H1 (cell line): ENCODE measurements around the gene TMCC3. TPM values are rescaled to one million over a fixed set of nuclear protein-coding genes. Genes with fewer than 3 reads are reported as not detected.

Experiments used
- CTCF ChIA-PET: fragments of 300-600 bp; sonication (Branson Sonifier 250); formaldehyde crosslinking; loops from one replicate; lab custom pipeline; 2021; ENCODE audit not compliant: partially characterized antibody; lab: Charles Lee
- POLR2A ChIA-PET: fragments of 300-600 bp; sonication (Branson Sonifier 250); formaldehyde crosslinking; loops from one replicate; lab custom pipeline; 2021; ENCODE audit warnings: inconsistent platforms; ENCODE audit not compliant: partially characterized antibody; lab: Charles Lee
- DNase-seq, 2 experiments: peaks; one replicate each; pipeline versions ENCODE4 v3.0.0 to v3.0.0-alpha.2; 2010 to 2022; ENCODE audit warnings: low spot score in 2 of 2, low read depth in 1 of 2, mixed read lengths in 1 of 2
- FAIRE-seq: peaks from 2 replicates; lab custom pipeline; 2011; peaks lifted over from hg19 to GRCh38; lab: Jason Lieb, UNC
- H2AFZ ChIP-seq: 2 replicates; pipeline ENCODE4 v1.8.1; 2012; ENCODE audit warnings: low read length, inconsistent platforms
- H2AK5ac ChIP-seq: 2 replicates; pipeline ENCODE4 v1.6.1; 2013; ENCODE audit warnings: low read depth, low read length
- H2BK120ac ChIP-seq: replicated peaks from 2 replicates; pipeline ENCODE3; 2013; ENCODE audit warnings: low read depth, low read length, inconsistent platforms
- H2BK12ac ChIP-seq: 2 replicates; pipeline ENCODE4 v1.6.1; 2013; ENCODE audit warnings: low read depth, low read length
- H2BK15ac ChIP-seq: 2 replicates; pipeline ENCODE4 v1.6.1; 2013; ENCODE audit warnings: low read length
- H2BK20ac ChIP-seq: 2 replicates; pipeline ENCODE4 v1.6.1; 2013; ENCODE audit warnings: low read length
- H2BK5ac ChIP-seq: 2 replicates; pipeline ENCODE4 v1.6.1; 2013; ENCODE audit warnings: low read depth, low read length
- H3K14ac ChIP-seq: 2 replicates; pipeline ENCODE4 v1.6.1; 2013; ENCODE audit warnings: inconsistent platforms; ENCODE audit not compliant: insufficient read length
- H3K18ac ChIP-seq: 2 replicates; pipeline ENCODE4 v1.6.1; 2013; ENCODE audit warnings: low read length; ENCODE audit errors: extremely low read depth
- H3K23ac ChIP-seq: 2 replicates; pipeline ENCODE4 v1.6.1; 2013; ENCODE audit warnings: inconsistent platforms; ENCODE audit not compliant: insufficient read length
- H3K23me2 ChIP-seq: 2 replicates; pipeline ENCODE4 v1.6.1; 2013; ENCODE audit warnings: low read depth, low read length
- H3K27ac ChIP-seq: 2 replicates; pipeline ENCODE4 v1.6.1; 2011; ENCODE audit warnings: low read depth, low read length, inconsistent platforms
- H3K27me3 ChIP-seq, 4 experiments: replicated peaks in 1 of 4; 1 replicate in 1 of 4; 2 replicates in 3 of 4; pipeline versions ENCODE4 v1.6.1 to v1.8.1; 2011 to 2013; ENCODE audit warnings: low read length in 3 of 4, mild to moderate bottlenecking in 3 of 4, inconsistent platforms in 2 of 4, mixed read lengths in 2 of 4, moderate library complexity in 1 of 4; ENCODE audit not compliant: control insufficient read depth in 3 of 4, insufficient read depth in 3 of 4; ENCODE audit errors: extremely low read depth in 1 of 4
- H3K36me3 ChIP-seq, 4 experiments: 2 replicates each; pipeline versions ENCODE4 v1.6.1 to v1.8.1; 2011 to 2013; ENCODE audit warnings: mild to moderate bottlenecking in 4 of 4, low read length in 3 of 4, moderate library complexity in 2 of 4, control low read depth in 1 of 4, inconsistent platforms in 1 of 4; ENCODE audit not compliant: insufficient read depth in 4 of 4, control insufficient read depth in 2 of 4
- H3K4ac ChIP-seq: replicated peaks from 2 replicates; pipeline ENCODE3; 2013; ENCODE audit warnings: low read length, low read depth, mixed read lengths, inconsistent platforms; ENCODE audit not compliant: insufficient read length
- H3K4me1 ChIP-seq, 4 experiments: replicated peaks in 1 of 4; 1 replicate in 1 of 4; 2 replicates in 3 of 4; pipeline versions ENCODE4 v1.6.1 to v1.8.1; 2011 to 2013; ENCODE audit warnings: low read length in 3 of 4, inconsistent platforms in 2 of 4, mixed read lengths in 1 of 4; ENCODE audit not compliant: insufficient read depth in 4 of 4, control insufficient read depth in 3 of 4
- H3K4me2 ChIP-seq, 2 experiments: 2 replicates each; pipeline versions ENCODE4 v1.6.1 to v1.8.1; 2011 to 2013; ENCODE audit warnings: low read depth in 2 of 2, low read length in 2 of 2, control low read depth in 1 of 2, inconsistent platforms in 1 of 2, mild to moderate bottlenecking in 1 of 2; ENCODE audit not compliant: insufficient read depth in 1 of 2
- H3K4me3 ChIP-seq, 4 experiments: fragments of 200-600, 300-600 bp in 1 of 4; sonication (generic), shearing (Covaris generic), sonication (Bioruptor Twin) in 1 of 4; 2 replicates each; pipeline versions ENCODE4 v1.5.1 to v1.8.1; 2011 to 2016; ENCODE audit warnings: low read length in 4 of 4, low read depth in 3 of 4, control low read depth in 2 of 4, inconsistent platforms in 2 of 4, mild to moderate bottlenecking in 2 of 4, mixed read lengths in 1 of 4, moderate library complexity in 1 of 4; ENCODE audit not compliant: insufficient read depth in 2 of 4; ENCODE audit errors: extremely low read depth in 1 of 4
- H3K56ac ChIP-seq: replicated peaks from 2 replicates; pipeline ENCODE3; 2013; ENCODE audit warnings: low read depth, mild to moderate bottlenecking, mixed read lengths, low read length, inconsistent platforms; ENCODE audit not compliant: insufficient read length
- H3K79me1 ChIP-seq: 2 replicates; pipeline ENCODE4 v1.6.1; 2013; ENCODE audit warnings: low read depth, low read length, control low read depth
- H3K79me2 ChIP-seq, 2 experiments: 2 replicates each; pipeline versions ENCODE4 v1.6.1 to v1.8.1; 2012 to 2013; ENCODE audit warnings: low read length in 2 of 2, mild to moderate bottlenecking in 2 of 2, inconsistent platforms in 1 of 2; ENCODE audit not compliant: insufficient read depth in 2 of 2, control insufficient read depth in 1 of 2
- H3K9ac ChIP-seq, 4 experiments: replicated peaks in 1 of 4; 1 replicate in 1 of 4; 2 replicates in 3 of 4; pipeline versions ENCODE4 v1.6.1 to v1.8.1; 2011 to 2013; ENCODE audit warnings: low read depth in 3 of 4, low read length in 3 of 4, control low read depth in 2 of 4, mild to moderate bottlenecking in 2 of 4, moderate library complexity in 2 of 4, inconsistent platforms in 1 of 4; ENCODE audit errors: extremely low read depth in 1 of 4
- H3K9me3 ChIP-seq, 2 experiments: 2 replicates each; pipeline versions ENCODE4 v1.6.1 to v1.8.1; 2012 to 2013; ENCODE audit warnings: mild to moderate bottlenecking in 2 of 2, moderate library complexity in 2 of 2, control low read depth in 1 of 2, inconsistent platforms in 1 of 2, low read depth in 1 of 2, low read length in 1 of 2, mixed read lengths in 1 of 2; ENCODE audit not compliant: insufficient read depth in 2 of 2
- H4K20me1 ChIP-seq, 2 experiments: replicated peaks in 1 of 2; 2 replicates each; pipeline versions ENCODE3 to v1.8.1; 2011 to 2013; ENCODE audit warnings: inconsistent platforms in 2 of 2, low read length in 2 of 2, mild to moderate bottlenecking in 1 of 2; ENCODE audit not compliant: insufficient read depth in 2 of 2, control insufficient read depth in 1 of 2
- H4K5ac ChIP-seq: 2 replicates; pipeline ENCODE4 v1.6.1; 2013; ENCODE audit warnings: low read length, low read depth, mixed read lengths, inconsistent platforms; ENCODE audit not compliant: insufficient read length
- H4K8ac ChIP-seq: 2 replicates; pipeline ENCODE4 v1.8.0; 2013; ENCODE audit warnings: mild to moderate bottlenecking, moderate library complexity, low read length, inconsistent platforms; ENCODE audit not compliant: insufficient read depth; ENCODE audit errors: extremely low read depth
- H4K91ac ChIP-seq: replicated peaks from 2 replicates; pipeline ENCODE3; 2013; ENCODE audit warnings: low read length, mixed read lengths, inconsistent platforms; ENCODE audit not compliant: insufficient read length
- WGBS, 2 experiments: shearing (Covaris generic) in 1 of 2; methylation state at CpG; one replicate each; pipeline versions ENCODE4 v1.1.6 to v1.1.7; 2013 to 2015; ENCODE audit warnings: low lambda C conversion rate in 2 of 2, mixed read lengths in 2 of 2, inconsistent platforms in 1 of 2, low coverage in 1 of 2, missing lambda C conversion rate in 1 of 2; ENCODE audit not compliant: insufficient replicate concordance in 2 of 2, insufficient coverage in 1 of 2, insufficient read length in 1 of 2; ENCODE audit errors: extremely low coverage in 1 of 2, missing lambda C conversion rate in 1 of 2; 5-methylcytosine and 5-hydroxymethylcytosine counted together
- polyA plus RNA-seq, 7 experiments: library from polyadenylated mRNA; depleted of rRNA in 3 of 7; stranded (reverse) in 5 of 7; unstranded in 2 of 7; fragments of >200 nt in 5 of 7; fragments of 200-250 nt in 2 of 7; gene quantifications; 1 replicate in 5 of 7; 2 replicates in 1 of 7; 4 replicates in 1 of 7; pipeline versions ENCODE4 v1.2.1 to v1.2.3, GENCODE V29; 2011 to 2013; ENCODE audit warnings: missing spikeins in 2 of 7, mixed read lengths in 2 of 7
- total RNA-seq: library from RNA; stranded (reverse); fragmentation: NEBNext Ultra II Directional; extraction: Animal tissue kit (Norgen Biotek cat#: 25700); gene quantifications from 2 replicates; pipeline ENCODE4 v1.2.1, GENCODE V29; 2021

The TMCC3 gene
- total and polyA plus RNA-seq, 2 of the 8 experiments (the other 6 are each of a cell fraction or from before 2014, with no cell fraction given) = 1.7 to 4.1 TPM

GRCh38 chr12:94689646-94690036 lies 39.3 kb upstream of the TMCC3 start:
- Histone ChIP-seq H3K23me2 (no peaks in the 10 kb centered on the region), H4K91ac (no peak overlapping the region), H3K79me2 (no peaks in the 10 kb centered on the region), H2AFZ (no peak overlapping the region), H2BK15ac (no peak overlapping the region), H4K8ac (no peak overlapping the region), H3K56ac (no peak overlapping the region), H3K4me1 (no peaks in the 10 kb centered on the region; a peak in 1 of 7 replicates), H2BK12ac (no peak overlapping the region), H3K4ac (no peak overlapping the region), H3K18ac (no peak overlapping the region), H2BK120ac (no peak overlapping the region), H2AK5ac (no peak overlapping the region), H3K79me1 (no peaks in the 10 kb centered on the region), H3K23ac (no peak overlapping the region), H2BK5ac (no peak overlapping the region), H3K9me3 (no peaks in the 10 kb centered on the region), H3K14ac (no peak overlapping the region), H3K4me2 (no peak overlapping the region), H3K4me3 (no peak overlapping the region), H4K5ac (no peak overlapping the region), H3K36me3 (no peaks in the 10 kb centered on the region), H4K20me1 (no peaks in the 10 kb centered on the region), H3K27me3 (peaks cover 0 to 1% (median 0%) of the 10 kb centered on the region in 4 experiments; a peak in 1 of 7 replicates), H3K27ac (no peak overlapping the region), H2BK20ac (no peak overlapping the region), H3K9ac (no peak overlapping the region)
- ChIA-PET CTCF (interaction anchor here (0.7 to 1.2 kb wide), 5 partner anchors 9 to 34 kb away, joined by 3 to 4 read pairs (median 4); no protein-coding TSS in a partner anchor), POLR2A (interaction anchor here (0.9 to 1.5 kb wide), 2 partner anchors 16 to 19 kb away, joined by 3 to 4 read pairs; no protein-coding TSS in a partner anchor)
- DNase-seq = no peak
- FAIRE-seq = no peak
- WGBS, 2 experiments = 91% methylated on average over 9 of the region's 9 CpGs; no CpG with 5 or more reads in 1 of the 2 experiments
